NB4 (cell line): ENCODE measurements around the gene RTP4.

Experiments
- DNase-seq: peaks from one replicate; pipeline ENCODE4 v3.0.0; 2010; ENCODE audit warnings: low read depth
- H3K4me3 ChIP-seq: one replicate; pipeline ENCODE4 v1.5.1; 2011; ENCODE audit warnings: mild to moderate bottlenecking, low read depth, low read length, moderate library complexity
- CTCF ChIP-seq: IDR thresholded peaks from one replicate; pipeline ENCODE4 v1.5.1; 2012; ENCODE audit warnings: low read depth, low read length
- MAX ChIP-seq: IDR thresholded peaks from 2 replicates; pipeline ENCODE4 v1.6.1; 2011; ENCODE audit warnings: low read depth, low read length
- MYC ChIP-seq: IDR thresholded peaks from 2 replicates; pipeline ENCODE4 v1.6.1; 2011; ENCODE audit warnings: low read depth, low read length
- POLR2A ChIP-seq: IDR thresholded peaks from 2 replicates; pipeline ENCODE4 v1.6.1; 2011; ENCODE audit warnings: mild to moderate bottlenecking; ENCODE audit not compliant: insufficient read length; ENCODE audit errors: extremely low read depth

Gene RTP4

GRCh38 chr3:187370051-187370450, 1.9 kb downstream of the RTP4 start:
- H3K4me3 ChIP-seq, result no peak overlapping the region
- DNase-seq, result no peak
- no peak for TF ChIP-seq MYC
- no peak for TF ChIP-seq POLR2A
- TF ChIP-seq MAX, result no peak
- no peak for TF ChIP-seq CTCF

- DNase-seq, result no peak
- no peak for TF ChIP-seq CTCF
- no peak for TF ChIP-seq POLR2A
- no peak for TF ChIP-seq MAX
- TF ChIP-seq MYC, result no peak
- H3K4me3 ChIP-seq, result no peak overlapping the region
Measured at GRCh38 chr3:187375581-187375980, 7.4 kb downstream of the RTP4 start.

GRCh38 chr3:187377842-187378241, 9.7 kb downstream of the RTP4 start:
- no peak for DNase-seq
- no peak overlapping the region for H3K4me3 ChIP-seq
- TF ChIP-seq MYC, result no peak
- TF ChIP-seq CTCF, result no peak

- TF ChIP-seq CTCF (no peak), POLR2A (no peak), MAX (no peak), MYC (no peak)
- DNase-seq, result no peak
Measured at GRCh38 chr3:187382609-187383151, 14.5 kb downstream of the RTP4 start.

GRCh38 chr3:187383246-187383645, 15.1 kb downstream of the RTP4 start:
- no peak for DNase-seq
- TF ChIP-seq MAX, result no peak
- no peak for TF ChIP-seq MYC
- no peak for TF ChIP-seq CTCF
- TF ChIP-seq POLR2A, result no peak
- H3K4me3 ChIP-seq, result no peak overlapping the region

More at GRCh38 chr3:187382609-187383151, 14.5 kb downstream of the RTP4 start:
- H3K4me3 ChIP-seq, result no peak overlapping the region

- no peak for TF ChIP-seq MAX
- TF ChIP-seq POLR2A, result no peak
- TF ChIP-seq MYC, result no peak
- no peak for TF ChIP-seq CTCF
- no peak overlapping the region for H3K4me3 ChIP-seq
- DNase-seq, result no peak
Measured at GRCh38 chr3:187385296-187385695, 17.1 kb downstream of the RTP4 start.
